HCT116 (cell line): ENCODE measurements around the gene TCP11L2. TPM values are rescaled to one million over a fixed set of nuclear protein-coding genes. Genes with fewer than 3 reads are reported as not detected.
"Not testable (repeated sequence)": the region's sequence is repeated elsewhere in the genome, so short reads cannot be mapped to it uniquely, and the experiment has no call there.

Experiments
- ATAC-seq: fragments of 200-7000 bp; cut with Tn5 transposase; 2 replicates; pipeline ENCODE4 v1.9.1; 2020; ENCODE audit warnings: mild to moderate bottlenecking, moderate library complexity
- BruUV-seq: library from RNA; stranded (reverse); fragments of 400-500 nt; replicated peaks from 2 replicates; lab custom pipeline; 2021; lab: Mats Ljungman, UMichigan
- CTCF ChIA-PET: fragments of 300-600 bp; sonication (Branson Sonifier 250); formaldehyde crosslinking; loops from one replicate; lab custom pipeline; 2021; ENCODE audit warnings: antibody characterized with exemption; lab: Charles Lee
- POLR2A ChIA-PET: fragments of 300-600, 350-600 bp; sonication (Branson Sonifier 250); formaldehyde crosslinking; loops from one replicate; lab custom pipeline; 2021; ENCODE audit warnings: antibody characterized with exemption; lab: Charles Lee
- RAD21 ChIA-PET, 2 experiments: fragments of 300-600 bp; sonication (Branson Sonifier 250); formaldehyde crosslinking; loops; one replicate each; lab custom pipeline; 2023; ENCODE audit warnings: low total read pairs in 2 of 2; ENCODE audit not compliant: uncharacterized antibody in 2 of 2, unreplicated experiment in 2 of 2, low non-redundant PET in 1 of 2; lab: Charles Lee
- DNase-seq: peaks from one replicate; pipeline ENCODE4 v3.0.0-alpha.2; 2010; ENCODE audit warnings: low read depth, low spot score
- H2AFZ ChIP-seq: fragments of 200-600 bp; shearing (Covaris generic), sonication (generic); 2 replicates; pipeline ENCODE4 v1.6.1; 2017; ENCODE audit warnings: low read depth, mixed run types, mixed read lengths, antibody characterized with exemption, low read length; ENCODE audit not compliant: poor library complexity, severe bottlenecking
- H3K27ac ChIP-seq: 2 replicates; pipeline ENCODE4 v1.5.1; 2012; ENCODE audit warnings: low read depth, low read length
- H3K27me3 ChIP-seq: fragments of 200-600 bp; sonication (generic); 2 replicates; pipeline ENCODE4 v1.6.1; 2016; ENCODE audit warnings: mixed run types, low read length, mixed read lengths; ENCODE audit not compliant: insufficient read depth
- H3K36me3 ChIP-seq, 2 experiments: fragments of 200-500 bp in 1 of 2; fragments of 200-600 bp in 1 of 2; sonication (Bioruptor generic) in 1 of 2; sonication (generic) in 1 of 2; 2 replicates each; pipeline versions ENCODE4 v1.5.1 to v1.6.1; 2014 to 2016; ENCODE audit warnings: low read length in 2 of 2, inconsistent platforms in 1 of 2, mixed read lengths in 1 of 2, mixed run types in 1 of 2; ENCODE audit not compliant: insufficient read depth in 2 of 2, control insufficient read depth in 1 of 2
- H3K4me1 ChIP-seq, 2 experiments: fragments of 200-600 bp in 1 of 2; sonication (generic) in 1 of 2; 2 replicates each; pipeline versions ENCODE4 v1.5.1 to v1.6.1; 2012 to 2017; ENCODE audit warnings: low read length in 2 of 2, inconsistent platforms in 1 of 2, mild to moderate bottlenecking in 1 of 2, mixed read lengths in 1 of 2, mixed run types in 1 of 2, moderate library complexity in 1 of 2; ENCODE audit not compliant: insufficient read depth in 2 of 2, control insufficient read depth in 1 of 2
- H3K4me2 ChIP-seq: fragments of 200-600 bp; sonication (generic); 2 replicates; pipeline ENCODE4 v1.6.1; 2017; ENCODE audit warnings: mixed run types, low read length, mixed read lengths
- H3K4me3 ChIP-seq, 2 experiments: fragments of 200-600 bp in 1 of 2; sonication (generic) in 1 of 2; replicated peaks in 1 of 2; 2 replicates each; pipeline ENCODE4 v1.5.1; 2011 to 2016; ENCODE audit warnings: low read length in 2 of 2, control low read depth in 1 of 2, low read depth in 1 of 2, mild to moderate bottlenecking in 1 of 2, mixed read lengths in 1 of 2, mixed run types in 1 of 2
- H3K79me2 ChIP-seq: fragments of 200-600 bp; sonication (generic); 2 replicates; pipeline ENCODE4 v1.6.1; 2017; ENCODE audit warnings: mild to moderate bottlenecking, mixed run types, low read length, moderate library complexity, mixed read lengths; ENCODE audit not compliant: insufficient read depth
- H3K9ac ChIP-seq: fragments of 200-600 bp; sonication (generic); 2 replicates; pipeline ENCODE4 v1.6.1; 2016; ENCODE audit warnings: low read length, mixed read lengths
- H3K9me2 ChIP-seq: fragments of 200-600 bp; sonication (generic), shearing (Covaris generic); 2 replicates; pipeline ENCODE4 v1.6.1; 2017; ENCODE audit warnings: mixed run types, mild to moderate bottlenecking, moderate library complexity; ENCODE audit not compliant: insufficient read depth
- H3K9me3 ChIP-seq, 2 experiments: fragments of 200-500 bp in 1 of 2; fragments of 200-600 bp in 1 of 2; sonication (Bioruptor generic) in 1 of 2; sonication (generic) in 1 of 2; 2 replicates each; pipeline ENCODE4 v1.6.1; 2014 to 2017; ENCODE audit warnings: low read length in 2 of 2, mixed read lengths in 2 of 2, inconsistent platforms in 1 of 2, low read depth in 1 of 2, mild to moderate bottlenecking in 1 of 2, mixed run types in 1 of 2, moderate library complexity in 1 of 2; ENCODE audit not compliant: control insufficient read depth in 1 of 2, insufficient read depth in 1 of 2
- H4K20me1 ChIP-seq: fragments of 200-600 bp; sonication (generic), shearing (Covaris generic); 2 replicates; pipeline ENCODE4 v1.6.1; 2017; ENCODE audit warnings: mixed run types, mild to moderate bottlenecking, moderate library complexity; ENCODE audit not compliant: insufficient read depth
- ATF3 ChIP-seq: IDR thresholded peaks from 2 replicates; pipeline ENCODE4 v1.6.1; 2012
- CBX3 ChIP-seq: IDR thresholded peaks from 2 replicates; pipeline ENCODE4 v1.6.1; 2012; ENCODE audit warnings: low read depth
- CEBPB ChIP-seq: IDR thresholded peaks from 2 replicates; pipeline ENCODE4 v1.6.1; 2012; ENCODE audit warnings: low read depth
- EGR1 ChIP-seq: IDR thresholded peaks from 2 replicates; pipeline ENCODE4 v1.6.1; 2012; ENCODE audit warnings: low read depth
- JUND ChIP-seq: IDR thresholded peaks from 2 replicates; pipeline ENCODE4 v1.6.1; 2012
- RAD21 ChIP-seq: IDR thresholded peaks from 2 replicates; pipeline ENCODE4 v1.6.1; 2012; ENCODE audit warnings: low read depth, mild to moderate bottlenecking
- SP1 ChIP-seq: IDR thresholded peaks from 2 replicates; pipeline ENCODE4 v1.6.1; 2012; ENCODE audit warnings: low read depth
- YY1 ChIP-seq: IDR thresholded peaks from 2 replicates; pipeline ENCODE4 v1.6.1; 2011; ENCODE audit warnings: low read length, low read depth, moderate library complexity, mild to moderate bottlenecking; ENCODE audit not compliant: insufficient replicate concordance; ENCODE audit errors: extremely low read depth
- ZBTB33 ChIP-seq: IDR thresholded peaks from 2 replicates; pipeline ENCODE4 v1.6.1; 2011; ENCODE audit warnings: mild to moderate bottlenecking, low read length, moderate library complexity; ENCODE audit not compliant: insufficient replicate concordance; ENCODE audit errors: extremely low read depth
- ZFX ChIP-seq: fragments of 450-650 bp; IDR thresholded peaks from 2 replicates; pipeline ENCODE4 v1.6.1; 2017
- intact Hi-C: fragments of 100-400 bp; cut with micrococcal nuclease; formaldehyde crosslinking; loops from 2 replicates; pipeline ENCODE4 v1.10.0; 2022
- total RNA-seq: library from RNA; stranded (reverse); gene quantifications from one replicate; pipeline ENCODE4 v1.2.1, GENCODE V29; 2021; ENCODE audit not compliant: unreplicated experiment

The TCP11L2 gene
- total RNA-seq, 1 experiment from 2014 or later, result 14.4 TPM

GRCh38 chr12:106284358-106285105 lies 18.0 kb upstream of the TCP11L2 start:
- Histone ChIP-seq H3K79me2 (no peaks in the 10 kb centered on the region), H3K4me3 (no peak overlapping the region), H2AFZ (no peak overlapping the region), H4K20me1 (no peaks in the 10 kb centered on the region), H3K9me2 (no peaks in the 10 kb centered on the region), H3K36me3 (no peaks in the 10 kb centered on the region), H3K27me3 (no peaks in the 10 kb centered on the region), H3K27ac (no peak overlapping the region), H3K4me2 (no peak overlapping the region), H3K9me3 (peaks cover 0 to 7% of the 10 kb centered on the region in 2 experiments; a peak in 1 of 4 replicates), H3K9ac (no peak overlapping the region), H3K4me1 (peaks cover 7 to 17% of the 10 kb centered on the region in 2 experiments)
- CTCF ChIA-PET, result interaction anchor here (2.4 kb wide), 1 partner anchor 61 kb away, joined by 6 read pairs; no protein-coding TSS in a partner anchor
- RAD21 ChIA-PET, result no interaction called here
- no peak for ATAC-seq
- no peak for DNase-seq
- BruUV-seq, result no TSS peak
- no peak for TF ChIP-seq CBX3
- no peak for TF ChIP-seq RAD21
- no peak for TF ChIP-seq ZFX
- TF ChIP-seq ATF3, result no peak
- no peak for TF ChIP-seq EGR1
- no peak for TF ChIP-seq YY1
- intact Hi-C loops, result loop anchor here (5.0 kb wide), 1 partner anchor 37 kb away; the partner anchor contains the start of gene CKAP4
- POLR2A ChIA-PET, result interaction anchor here (1.1 kb wide), 1 partner anchor 11 kb away, joined by 3 read pairs; no protein-coding TSS in a partner anchor

- Histone ChIP-seq H3K27ac (no peak overlapping the region), H3K4me2 (no peak overlapping the region), H3K79me2 (no peaks in the 10 kb centered on the region), H3K9me2 (no peaks in the 10 kb centered on the region), H3K9ac (no peak overlapping the region), H3K9me3 (peaks cover 0 to 7% of the 10 kb centered on the region in 2 experiments; a peak in 1 of 4 replicates), H2AFZ (no peak overlapping the region), H3K4me3 (no peak overlapping the region), H4K20me1 (no peaks in the 10 kb centered on the region), H3K36me3 (no peaks in the 10 kb centered on the region), H3K27me3 (no peaks in the 10 kb centered on the region), H3K4me1 (peaks cover 7 to 17% of the 10 kb centered on the region in 2 experiments)
- intact Hi-C loops, result no loop called here
- POLR2A ChIA-PET, result no interaction called here
- no peak for TF ChIP-seq EGR1
- TF ChIP-seq SP1, result no peak
- TF ChIP-seq JUND, result no peak
- TF ChIP-seq ZBTB33, result no peak
- no peak for TF ChIP-seq CEBPB
- BruUV-seq, result no TSS peak
- RAD21 ChIA-PET, result no interaction called here
- no peak for DNase-seq
- no peak for ATAC-seq
- CTCF ChIA-PET, result no interaction called here
These were observed 16.6 kb upstream of the TCP11L2 start for GRCh38 chr12:106285982-106286381.

GRCh38 chr12:106286576-106287162 lies 15.9 kb upstream of the TCP11L2 start:
- ATAC-seq, H2AFZ ChIP-seq, DNase-seq, H3K9me2 ChIP-seq, H4K20me1 ChIP-seq, H3K9me3 ChIP-seq, H3K27ac ChIP-seq, CTCF ChIA-PET, intact Hi-C loops, RAD21 ChIA-PET, H3K27me3 ChIP-seq, H3K36me3 ChIP-seq, H3K4me2 ChIP-seq, H3K9ac ChIP-seq, H3K79me2 ChIP-seq, H3K4me3 ChIP-seq, BruUV-seq: not testable (repeated sequence)
- POLR2A ChIA-PET, result interaction anchor here (0.7 kb wide), 1 partner anchor 669 kb away, joined by 3 read pairs; the partner anchor contains the start of gene TMEM263
- peaks cover 7 to 17% of the 10 kb centered on the region in 2 experiments for H3K4me1 ChIP-seq
